ENCODE measurements around the gene KCNA10.

The KCNA10 gene

GRCh38 chr1:110477041-110477440, 41.9 kb downstream of the KCNA10 start:
- DNase-seq = no peak

GRCh38 chr1:110476028-110476765, 42.8 kb downstream of the KCNA10 start:
- DNase-seq = no peak

- DNase-seq = no peak
Observed at GRCh38 chr1:110475362-110476027, 43.5 kb downstream of the KCNA10 start.

- no peak for DNase-seq
Observed at GRCh38 chr1:110474444-110474843, 44.5 kb downstream of the KCNA10 start.

- no peak for DNase-seq
Observed at GRCh38 chr1:110472546-110472945, 46.4 kb downstream of the KCNA10 start.

- DNase-seq = no peak
Observed at GRCh38 chr1:110471131-110471530, 47.8 kb downstream of the KCNA10 start.
